SJSA1 (cell line): ENCODE data around the gene PEAK1. TPM values are rescaled to one million over a fixed set of nuclear protein-coding genes. Genes with fewer than 3 reads are reported as not detected.

ENCODE experiments used
- DNase-seq, 2 experiments: peaks; one replicate each; pipeline ENCODE4 v3.0.0-alpha.2; 2015 to 2020; ENCODE audit warnings: low spot score in 2 of 2, low read depth in 1 of 2
- H3K27ac ChIP-seq: fragments of 250-450 bp; sonication (Bioruptor Pico); 2 replicates; pipeline ENCODE4 v1.5.1; 2020; ENCODE audit warnings: mild to moderate bottlenecking, moderate library complexity
- H3K27me3 ChIP-seq: fragments of 250-450 bp; sonication (Bioruptor Pico); replicated peaks from 2 replicates; pipeline ENCODE4 v1.5.1; 2020; ENCODE audit warnings: mild to moderate bottlenecking, moderate library complexity
- H3K36me3 ChIP-seq: fragments of 250-450 bp; sonication (Bioruptor Pico); 2 replicates; pipeline ENCODE4 v1.5.1; 2020; ENCODE audit warnings: mild to moderate bottlenecking
- H3K4me1 ChIP-seq: fragments of 250-450 bp; sonication (Bioruptor Pico); replicated peaks from 2 replicates; pipeline ENCODE4 v1.6.1; 2021; ENCODE audit warnings: mild to moderate bottlenecking
- H3K4me3 ChIP-seq: fragments of 250-450 bp; sonication (Bioruptor Pico); 2 replicates; pipeline ENCODE4 v1.5.1; 2020; ENCODE audit warnings: mild to moderate bottlenecking
- H3K9me3 ChIP-seq: fragments of 250-450 bp; sonication (Bioruptor Pico); replicated peaks from 2 replicates; pipeline ENCODE4 v1.5.1; 2020; ENCODE audit warnings: mild to moderate bottlenecking
- total RNA-seq: library from RNA; depleted of rRNA; stranded (reverse); fragments of >200 nt; shearing (Covaris generic); gene quantifications from 2 replicates; pipeline ENCODE4 v1.2.3, GENCODE V29; 2014

Gene PEAK1
- total RNA-seq, 1 experiment from 2014 or later = 57.3 TPM

GRCh38 chr15:77107531-77108355, 312.2 kb downstream of the PEAK1 start:
- peak in 1 of 2 experiments; percentile 42 for DNase-seq
- no peaks in the 10 kb centered on the region for H3K27me3 ChIP-seq
- no peak overlapping the region for H3K27ac ChIP-seq

GRCh38 chr15:77107068-77107467, 312.8 kb downstream of the PEAK1 start:
- DNase-seq = no peak

More at GRCh38 chr15:77107531-77108355, 312.2 kb downstream of the PEAK1 start:
- H3K4me1 ChIP-seq = no peaks in the 10 kb centered on the region; the same call in 1 of the 2 replicates
- peaks cover 19% of the 10 kb centered on the region for H3K36me3 ChIP-seq
- H3K4me3 ChIP-seq = no peak overlapping the region
- H3K9me3 ChIP-seq = no peaks in the 10 kb centered on the region

GRCh38 chr15:77104155-77104554, 315.7 kb downstream of the PEAK1 start:
- Histone ChIP-seq H3K27ac (no peak overlapping the region), H3K4me3 (no peak overlapping the region), H3K27me3 (no peaks in the 10 kb centered on the region), H3K4me1 (no peaks in the 10 kb centered on the region; the same call in 1 of the 2 replicates), H3K36me3 (no peaks in the 10 kb centered on the region), H3K9me3 (no peaks in the 10 kb centered on the region)
- no peak for DNase-seq

More at GRCh38 chr15:77107068-77107467, 312.8 kb downstream of the PEAK1 start:
- peaks cover 12% of the 10 kb centered on the region for H3K36me3 ChIP-seq
- no peaks in the 10 kb centered on the region for H3K27me3 ChIP-seq
- H3K9me3 ChIP-seq = no peaks in the 10 kb centered on the region
- no peak overlapping the region for H3K27ac ChIP-seq
- no peak overlapping the region for H3K4me3 ChIP-seq
- H3K4me1 ChIP-seq = no peaks in the 10 kb centered on the region; the same call in 1 of the 2 replicates

GRCh38 chr15:77099741-77100463, 320.0 kb downstream of the PEAK1 start:
- H3K4me1 ChIP-seq = no peaks in the 10 kb centered on the region
- no peaks in the 10 kb centered on the region for H3K36me3 ChIP-seq
- H3K27ac ChIP-seq = no peak overlapping the region
- no peaks in the 10 kb centered on the region for H3K27me3 ChIP-seq
- DNase-seq = no peak
- H3K9me3 ChIP-seq = no peaks in the 10 kb centered on the region
- no peak overlapping the region for H3K4me3 ChIP-seq

GRCh38 chr15:77098572-77098971, 321.3 kb downstream of the PEAK1 start:
- no peaks in the 10 kb centered on the region for H3K4me1 ChIP-seq
- DNase-seq = no peak
- H3K27ac ChIP-seq = no peak overlapping the region
- H3K36me3 ChIP-seq = no peaks in the 10 kb centered on the region
- H3K4me3 ChIP-seq = no peak overlapping the region
- no peaks in the 10 kb centered on the region for H3K9me3 ChIP-seq
- no peaks in the 10 kb centered on the region for H3K27me3 ChIP-seq

GRCh38 chr15:77097921-77098320, 322.0 kb downstream of the PEAK1 start:
- DNase-seq = no peak

GRCh38 chr15:77097248-77097721, 322.6 kb downstream of the PEAK1 start:
- no peaks in the 10 kb centered on the region for H3K36me3 ChIP-seq
- H3K27me3 ChIP-seq = no peaks in the 10 kb centered on the region
- no peak for DNase-seq
- no peak overlapping the region for H3K27ac ChIP-seq
- H3K9me3 ChIP-seq = no peaks in the 10 kb centered on the region
- H3K4me1 ChIP-seq = no peaks in the 10 kb centered on the region
- no peak overlapping the region for H3K4me3 ChIP-seq

More at GRCh38 chr15:77097921-77098320, 322.0 kb downstream of the PEAK1 start:
- Histone ChIP-seq H3K27ac (no peak overlapping the region), H3K4me1 (no peaks in the 10 kb centered on the region), H3K27me3 (no peaks in the 10 kb centered on the region), H3K9me3 (no peaks in the 10 kb centered on the region), H3K36me3 (no peaks in the 10 kb centered on the region), H3K4me3 (no peak overlapping the region)

GRCh38 chr15:77096541-77096940, 323.4 kb downstream of the PEAK1 start:
- no peak overlapping the region for H3K4me3 ChIP-seq
- no peaks in the 10 kb centered on the region for H3K36me3 ChIP-seq
- H3K27ac ChIP-seq = no peak overlapping the region
- no peak for DNase-seq
- H3K4me1 ChIP-seq = no peaks in the 10 kb centered on the region
- H3K9me3 ChIP-seq = no peaks in the 10 kb centered on the region
- no peaks in the 10 kb centered on the region for H3K27me3 ChIP-seq

GRCh38 chr15:77096138-77096537, 323.8 kb downstream of the PEAK1 start:
- DNase-seq = no peak
- H3K4me1 ChIP-seq = no peaks in the 10 kb centered on the region
- no peaks in the 10 kb centered on the region for H3K27me3 ChIP-seq
- H3K9me3 ChIP-seq = no peaks in the 10 kb centered on the region
- no peaks in the 10 kb centered on the region for H3K36me3 ChIP-seq
- no peak overlapping the region for H3K4me3 ChIP-seq
- H3K27ac ChIP-seq = no peak overlapping the region

- H3K27me3 ChIP-seq = no peaks in the 10 kb centered on the region
- no peaks in the 10 kb centered on the region for H3K4me1 ChIP-seq
- no peaks in the 10 kb centered on the region for H3K36me3 ChIP-seq
- peak in 1 of 2 experiments; percentile 39 for DNase-seq
- no peak overlapping the region for H3K27ac ChIP-seq
- no peaks in the 10 kb centered on the region for H3K9me3 ChIP-seq
- no peak overlapping the region for H3K4me3 ChIP-seq
Measured at GRCh38 chr15:77094397-77095030, 325.4 kb downstream of the PEAK1 start.

GRCh38 chr15:77093436-77093835, 326.5 kb downstream of the PEAK1 start:
- Histone ChIP-seq H3K9me3 (no peaks in the 10 kb centered on the region), H3K36me3 (no peaks in the 10 kb centered on the region), H3K4me1 (no peaks in the 10 kb centered on the region), H3K4me3 (no peak overlapping the region), H3K27me3 (no peaks in the 10 kb centered on the region), H3K27ac (no peak overlapping the region)
- no peak for DNase-seq

- Histone ChIP-seq H3K27ac (no peak overlapping the region), H3K4me3 (no peak overlapping the region), H3K27me3 (no peaks in the 10 kb centered on the region), H3K9me3 (no peaks in the 10 kb centered on the region), H3K4me1 (no peaks in the 10 kb centered on the region), H3K36me3 (no peaks in the 10 kb centered on the region)
- DNase-seq = peak in 1 of 2 experiments; percentile 19
Measured at GRCh38 chr15:77091097-77091496, 328.8 kb downstream of the PEAK1 start.

- H3K9me3 ChIP-seq = no peaks in the 10 kb centered on the region
- H3K4me1 ChIP-seq = peaks cover 9% of the 10 kb centered on the region
- H3K27me3 ChIP-seq = no peaks in the 10 kb centered on the region
- H3K27ac ChIP-seq = no peak overlapping the region
- no peak overlapping the region for H3K4me3 ChIP-seq
- no peaks in the 10 kb centered on the region; the same call in 1 of the 2 replicates for H3K36me3 ChIP-seq
- DNase-seq = no peak
Measured at GRCh38 chr15:77087213-77087612, 332.7 kb downstream of the PEAK1 start.
